Lung (tissue), 12 donors: ENCODE measurements around the gene TMTC2. TPM values are rescaled to one million over a fixed set of nuclear protein-coding genes. Genes with fewer than 3 reads are reported as not detected.

ENCODE experiments used
- ATAC-seq: fragments of 200-7000 bp; cut with Tn5 transposase; one replicate; pipeline ENCODE4 v1.9.1; 2020; ENCODE audit warnings: moderate number of reproducible peaks; ENCODE audit not compliant: insufficient read depth, low FRiP score
- DNase-seq, 3 donors: peaks; one replicate each; pipeline ENCODE4 v3.0.0-alpha.2; 2013 to 2017
- H3K27ac ChIP-seq, 2 donors: one replicate each; pipeline ENCODE4 v1.5.1; 2013; ENCODE audit warnings: mild to moderate bottlenecking in 2 of 2, moderate library complexity in 2 of 2, control low read depth in 1 of 2, inconsistent platforms in 1 of 2, low read depth in 1 of 2, low read length in 1 of 2
- H3K27me3 ChIP-seq, 3 donors: one replicate each; pipeline ENCODE4 v1.5.1; 2013; ENCODE audit warnings: low read length in 2 of 3; ENCODE audit not compliant: control insufficient read depth in 3 of 3, insufficient read depth in 3 of 3
- H3K36me3 ChIP-seq, 4 donors: one replicate each; pipeline ENCODE4 v1.5.1; 2013; ENCODE audit warnings: low read length in 4 of 4, mild to moderate bottlenecking in 1 of 4, moderate library complexity in 1 of 4; ENCODE audit not compliant: control insufficient read depth in 4 of 4, insufficient read depth in 4 of 4
- H3K4me1 ChIP-seq, 5 donors: one replicate each; pipeline ENCODE4 v1.5.1; 2013; ENCODE audit warnings: low read length in 5 of 5, mild to moderate bottlenecking in 2 of 5, moderate library complexity in 1 of 5; ENCODE audit not compliant: control insufficient read depth in 5 of 5, insufficient read depth in 5 of 5
- H3K4me3 ChIP-seq: one replicate; pipeline ENCODE4 v1.5.1; 2013; ENCODE audit warnings: mild to moderate bottlenecking, control low read depth, moderate library complexity
- H3K9ac ChIP-seq, 2 donors: one replicate each; pipeline ENCODE4 v1.5.1; 2013; ENCODE audit warnings: low read length in 2 of 2, control low read depth in 1 of 2; ENCODE audit not compliant: insufficient read depth in 1 of 2
- H3K9me3 ChIP-seq, 4 donors: one replicate each; pipeline ENCODE4 v1.5.1; 2013; ENCODE audit warnings: low read length in 3 of 4, mild to moderate bottlenecking in 1 of 4, moderate library complexity in 1 of 4; ENCODE audit not compliant: control insufficient read depth in 4 of 4, insufficient read depth in 3 of 4
- CTCF ChIP-seq: IDR thresholded peaks from 2 replicates; pipeline ENCODE4 v1.5.1; 2012; ENCODE audit warnings: mild to moderate bottlenecking; ENCODE audit errors: control extremely low read depth, extremely low read depth
- WGBS, 2 donors: extraction: QIAGEN DNeasy Blood & Tissue Kit; methylation state at CpG; one replicate each; pipeline ENCODE4 v1.1.7; 2013; 5-methylcytosine and 5-hydroxymethylcytosine counted together
- polyA plus RNA-seq, 2 donors: library from polyadenylated mRNA; stranded (reverse); fragments of 200-250 nt; gene quantifications; one replicate each; pipeline ENCODE4 v1.2.1, GENCODE V29; 2013
- total RNA-seq, 2 donors: library from RNA; depleted of rRNA in 1 of 2; stranded (reverse); fragments of >200 nt in 1 of 2; gene quantifications; one replicate each; pipeline ENCODE4 v1.2.1, GENCODE V29; 2014 to 2021
- donor health status: control.
- donor health status: control.
- donor health status: Bipolar disorder and iron deficiency.
- donor health status: healthy.
- donor health status: DM: yes; HTN: yes; CAD: no.

The TMTC2 gene
- total and polyA plus RNA-seq, 4 donors: 5.3 to 77.1 (median 14.0) TPM

- Histone ChIP-seq H3K4me1 (no peaks in the 10 kb centered on the region), H3K4me3 (no peak overlapping the region), H3K36me3 (no peaks in the 10 kb centered on the region), H3K9ac (no peak overlapping the region), H3K9me3 (peaks cover 0 to 3% (median 0%) of the 10 kb centered on the region in 4 donors), H3K27ac (no peak overlapping the region), H3K27me3 (no peaks in the 10 kb centered on the region)
- ATAC-seq (no peak), DNase-seq (no peak)
- WGBS, 2 donors: 93 to 97% methylated on average over 15 of the region's 15 CpGs
- TF ChIP-seq CTCF: no peak
Measured at GRCh38 chr12:83121897-83122622, 435.4 kb downstream of the TMTC2 start.

GRCh38 chr12:83122623-83122934 is 435.9 kb downstream of the TMTC2 start:
- no peak for ATAC-seq
- no peak for TF ChIP-seq CTCF
- 94 to 97% methylated on average over 3 of the region's 3 CpGs for WGBS, 2 donors

GRCh38 chr12:83123039-83123438 is 436.3 kb downstream of the TMTC2 start:
- H3K27ac ChIP-seq: no peak overlapping the region
- no peaks in the 10 kb centered on the region for H3K4me1 ChIP-seq
- TF ChIP-seq CTCF: no peak
- no peak overlapping the region for H3K4me3 ChIP-seq
- no peaks in the 10 kb centered on the region for H3K27me3 ChIP-seq
- 84 to 89% methylated on average over 2 of the region's 2 CpGs for WGBS, 2 donors
- DNase-seq (no peak), ATAC-seq (no peak)
- no peaks in the 10 kb centered on the region for H3K36me3 ChIP-seq
- H3K9me3 ChIP-seq: peaks cover 0 to 3% (median 0%) of the 10 kb centered on the region in 4 donors
- H3K9ac ChIP-seq: no peak overlapping the region

More at GRCh38 chr12:83122623-83122934, 435.9 kb downstream of the TMTC2 start:
- Histone ChIP-seq H3K27me3 (no peaks in the 10 kb centered on the region), H3K27ac (no peak overlapping the region), H3K4me1 (no peaks in the 10 kb centered on the region), H3K9ac (no peak overlapping the region), H3K4me3 (no peak overlapping the region), H3K36me3 (no peaks in the 10 kb centered on the region), H3K9me3 (peaks cover 0 to 3% (median 0%) of the 10 kb centered on the region in 4 donors)
- no peak for DNase-seq

GRCh38 chr12:83128540-83128939 is 441.8 kb downstream of the TMTC2 start:
- ATAC-seq (no peak), DNase-seq (no peak)
- Histone ChIP-seq H3K27me3 (no peaks in the 10 kb centered on the region), H3K4me3 (no peak overlapping the region), H3K9me3 (no peaks in the 10 kb centered on the region), H3K36me3 (peaks cover 0 to 9% (median 6%) of the 10 kb centered on the region in 4 donors), H3K4me1 (peaks cover 0 to 6% (median 4%) of the 10 kb centered on the region in 5 donors), H3K27ac (no peak overlapping the region), H3K9ac (no peak overlapping the region)
- TF ChIP-seq CTCF: no peak
